EL (cell line): Measurements from ENCODE around the gene NFX1.
"Not testable (repeated sequence)": the region's sequence is repeated elsewhere in the genome, so short reads cannot be mapped to it uniquely, and the experiment has no call there.

Experiments
- DNase-seq: peaks from one replicate; pipeline ENCODE4 v3.0.0-alpha.2; 2016

NFX1 gene

DNA sequence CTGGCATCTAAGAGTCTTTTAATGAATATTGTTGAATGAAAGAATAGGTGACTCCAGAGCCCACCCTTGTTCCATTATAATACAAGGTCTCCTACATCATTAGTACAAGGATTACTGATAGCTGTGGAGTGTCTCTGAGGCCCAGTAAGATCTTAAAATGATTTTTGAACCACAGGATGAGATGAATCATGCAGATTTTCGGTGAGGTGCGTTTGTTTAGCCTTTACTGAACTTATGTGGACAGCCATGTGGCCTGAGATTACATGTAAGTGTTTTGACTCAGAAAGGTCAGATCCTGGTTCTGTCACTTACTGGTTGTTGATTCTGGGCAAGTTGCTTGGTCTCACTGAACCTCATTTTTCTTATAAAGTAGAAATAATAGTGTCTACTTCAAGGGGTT, 21.6 kb downstream of the NFX1 start:
- DNase-seq = peak; percentile 22

DNA sequence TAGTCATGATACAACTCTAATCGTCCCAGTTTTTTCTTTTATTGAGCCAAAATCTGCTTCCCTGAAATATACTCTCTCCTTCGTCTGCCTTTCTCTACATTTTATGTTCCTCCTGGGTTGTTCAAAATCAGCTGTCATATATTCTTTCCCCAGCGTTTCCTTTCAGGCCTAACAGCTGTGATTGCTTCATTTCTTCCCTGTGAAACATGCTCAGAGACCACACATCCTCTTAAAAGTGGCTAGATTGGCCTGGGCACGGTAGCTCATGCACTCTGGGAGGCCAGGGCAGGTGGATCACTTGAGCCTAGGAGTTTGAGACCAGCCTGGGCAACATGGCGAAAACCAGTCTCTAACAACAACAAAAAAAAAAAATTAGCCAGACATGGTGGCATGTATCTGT, 25.1 kb downstream of the NFX1 start:
- no peak for DNase-seq

DNA sequence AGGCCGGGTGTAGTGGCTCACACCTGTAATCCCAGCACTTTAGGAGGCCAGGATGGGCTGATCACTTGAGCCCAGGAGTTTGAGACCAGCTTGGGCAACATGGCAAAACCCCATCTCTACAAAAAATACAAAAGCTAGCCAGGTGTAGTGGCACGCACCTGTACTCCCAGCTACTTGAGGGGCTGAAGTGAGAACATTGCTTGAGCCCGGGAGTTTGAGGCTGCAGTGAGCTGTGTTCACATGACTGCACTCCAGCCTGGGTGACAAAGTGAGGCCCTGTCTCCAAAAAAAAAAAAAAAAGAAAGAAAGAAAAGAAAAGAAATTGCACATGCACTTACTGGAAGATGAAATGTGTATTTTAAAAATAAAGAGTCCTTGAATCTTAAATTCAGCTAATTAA, 26.8 kb downstream of the NFX1 start:
- DNase-seq = not testable (repeated sequence)

DNA sequence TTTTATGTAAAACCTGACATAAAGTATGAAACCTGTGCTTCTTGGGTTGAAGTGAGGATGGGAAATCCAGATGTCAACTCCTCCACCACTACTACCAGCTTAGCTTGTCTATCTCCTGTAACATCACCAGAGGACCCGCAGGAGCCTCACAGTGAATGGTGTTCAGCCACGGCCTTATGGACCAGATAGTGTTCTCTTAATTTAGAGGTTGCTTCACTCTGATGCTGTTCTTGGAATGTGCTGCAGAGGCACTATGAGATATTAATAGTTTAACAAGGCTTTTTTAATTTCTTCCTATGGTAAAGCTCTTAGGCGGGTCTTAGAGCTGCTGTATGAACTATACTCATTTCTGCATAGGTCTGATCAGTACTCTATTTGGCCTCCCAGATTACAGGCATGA, 27.9 kb downstream of the NFX1 start:
- DNase-seq = no peak

DNA sequence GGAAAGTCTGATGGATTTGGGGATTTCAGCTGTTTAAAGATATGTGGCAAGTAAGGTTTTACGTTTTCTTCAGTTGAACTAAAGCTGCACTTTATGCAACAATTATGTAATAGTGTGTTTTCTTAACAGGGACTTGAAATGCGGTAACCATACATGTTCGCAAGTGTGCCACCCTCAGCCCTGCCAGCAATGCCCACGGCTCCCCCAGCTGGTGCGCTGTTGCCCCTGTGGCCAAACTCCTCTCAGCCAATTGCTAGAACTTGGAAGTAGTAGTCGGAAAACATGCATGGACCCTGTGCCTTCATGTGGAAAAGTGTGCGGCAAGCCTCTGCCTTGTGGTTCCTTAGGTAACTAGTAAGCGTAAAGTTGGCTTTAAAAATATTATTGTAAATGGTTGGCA, 28.5 kb downstream of the NFX1 start:
- no peak for DNase-seq

DNA sequence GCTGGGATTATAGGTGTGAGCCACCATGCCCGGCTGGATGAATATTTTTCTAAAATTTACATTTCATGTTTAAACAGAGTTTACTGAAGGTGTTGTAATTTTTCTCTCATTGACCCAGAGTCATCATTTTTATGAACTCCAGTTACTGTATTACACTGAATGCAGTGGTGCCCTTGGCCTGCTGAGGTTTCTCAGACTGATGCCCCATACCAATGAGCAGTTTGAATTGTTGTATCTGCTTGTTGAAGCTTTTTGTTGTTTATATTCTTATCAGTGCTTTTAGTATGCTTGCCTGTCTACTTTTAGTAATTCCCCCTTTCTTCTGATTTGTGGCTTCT, 29.9 kb downstream of the NFX1 start:
- DNase-seq = no peak

DNA sequence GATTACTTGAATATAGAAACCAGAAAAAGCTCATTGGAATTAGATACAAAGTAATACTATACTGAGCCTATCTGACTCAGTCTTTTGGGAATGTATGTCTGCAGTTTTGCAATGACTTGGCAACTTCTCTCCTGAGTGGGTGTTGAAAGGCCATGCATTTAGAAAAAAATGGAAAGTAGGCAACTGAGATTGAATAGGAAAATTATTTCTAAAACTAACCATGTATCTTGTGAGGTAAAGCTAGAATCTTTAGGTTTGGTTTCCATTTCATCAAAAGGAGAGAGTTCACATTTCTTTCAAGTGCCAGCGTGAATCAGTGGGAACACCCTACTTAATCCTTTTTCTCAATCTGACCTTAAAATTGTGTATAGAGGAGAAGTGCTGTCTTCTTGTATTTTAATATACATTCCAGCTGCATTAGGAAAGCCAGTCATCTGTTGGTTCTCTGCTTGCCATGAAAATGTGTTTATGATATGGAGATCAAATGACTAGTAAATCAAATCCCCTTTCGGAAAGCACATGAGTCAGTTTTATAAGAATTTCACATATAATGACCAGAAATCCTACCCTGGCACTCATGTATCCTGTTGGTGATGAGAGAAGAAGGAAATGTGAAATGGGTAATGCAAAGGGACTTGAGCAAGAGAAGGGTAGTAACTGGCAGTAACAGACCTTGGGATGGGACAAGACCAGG, 30.4 kb downstream of the NFX1 start:
- peak; percentile 94 for DNase-seq

DNA sequence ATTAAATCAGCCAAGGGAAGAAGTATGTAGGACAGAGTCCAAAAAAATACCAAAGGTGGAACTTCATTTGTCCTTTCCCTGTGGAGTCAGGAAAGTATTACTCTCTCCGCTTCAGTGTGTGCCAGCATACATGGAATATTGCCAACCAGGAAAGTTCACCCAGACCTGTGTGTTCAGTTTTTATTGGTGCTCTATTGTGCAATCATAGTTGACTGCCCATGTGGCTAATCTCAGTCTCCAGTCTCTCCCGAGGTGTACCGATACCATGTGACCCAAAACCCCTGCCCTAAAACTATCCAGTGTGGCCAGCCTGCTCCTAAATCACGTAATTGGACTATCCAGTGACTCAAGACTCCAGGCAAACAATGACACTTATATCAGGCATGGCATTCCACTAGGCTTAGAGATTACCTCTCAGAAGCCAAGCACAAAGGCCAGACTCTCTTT, 38.8 kb downstream of the NFX1 start:
- peak; percentile 97 for DNase-seq

DNA sequence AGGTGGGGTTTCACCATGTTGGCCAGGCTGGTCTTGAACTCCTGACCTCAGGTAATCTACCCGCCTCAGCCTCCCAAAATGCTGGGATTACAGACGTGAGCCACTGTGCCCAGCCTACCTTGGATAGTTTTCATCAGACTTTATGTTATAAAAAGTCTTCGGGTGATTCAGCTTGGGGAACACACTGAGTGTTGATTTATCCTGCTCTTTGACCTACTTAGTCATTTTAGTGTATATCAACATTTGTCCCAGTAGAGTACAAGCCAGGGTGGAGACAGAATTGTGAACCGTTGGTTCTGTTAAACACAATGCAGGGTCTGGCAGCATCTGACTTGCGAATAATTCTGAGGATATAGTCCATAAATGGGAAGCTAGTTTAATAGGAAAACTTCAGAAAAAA, 39.7 kb downstream of the NFX1 start:
- peak; percentile 70 for DNase-seq

DNA sequence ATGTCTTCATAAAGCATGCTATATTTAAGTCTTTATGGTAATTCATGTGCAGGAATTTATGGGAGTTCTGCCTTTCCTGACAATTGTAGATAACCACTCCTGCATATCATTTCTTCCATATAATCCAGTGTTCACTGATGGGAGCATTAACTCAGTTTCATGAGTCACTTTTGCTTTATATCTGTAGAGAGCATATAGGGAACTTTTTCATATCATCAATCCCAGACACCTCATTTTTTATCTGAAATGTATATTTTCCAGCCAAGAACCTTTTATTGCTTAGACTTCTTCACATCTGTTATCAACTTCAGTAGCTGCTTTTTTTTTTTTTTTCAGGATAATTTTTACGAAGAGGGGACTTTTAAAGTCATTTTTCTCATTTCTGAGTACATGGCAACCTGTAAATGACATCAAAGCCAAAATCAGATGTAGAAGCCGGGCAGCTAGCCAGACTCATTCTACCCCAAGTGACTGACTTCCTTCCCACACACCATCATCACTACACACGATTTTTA, 41.1 kb downstream of the NFX1 start:
- no peak for DNase-seq

DNA sequence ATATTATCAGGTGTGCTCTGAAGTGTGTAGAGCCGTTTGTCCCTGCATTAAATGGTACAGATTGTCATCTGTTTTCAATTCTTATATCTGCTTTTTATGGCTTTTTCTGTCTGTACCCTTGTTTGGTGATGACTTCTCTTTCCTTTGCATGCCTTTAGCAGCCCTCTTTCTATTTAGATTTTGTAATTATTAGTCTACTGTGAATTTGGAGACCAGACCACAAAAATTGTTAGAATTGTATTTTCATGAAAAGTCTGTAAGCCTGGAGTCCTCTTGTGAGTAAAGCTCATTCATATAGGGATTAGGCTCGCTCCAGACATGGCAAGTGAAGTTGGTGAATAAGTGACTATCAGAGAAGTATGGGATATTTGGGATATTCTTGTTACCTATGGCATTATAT, 41.7 kb downstream of the NFX1 start:
- DNase-seq = no peak

DNA sequence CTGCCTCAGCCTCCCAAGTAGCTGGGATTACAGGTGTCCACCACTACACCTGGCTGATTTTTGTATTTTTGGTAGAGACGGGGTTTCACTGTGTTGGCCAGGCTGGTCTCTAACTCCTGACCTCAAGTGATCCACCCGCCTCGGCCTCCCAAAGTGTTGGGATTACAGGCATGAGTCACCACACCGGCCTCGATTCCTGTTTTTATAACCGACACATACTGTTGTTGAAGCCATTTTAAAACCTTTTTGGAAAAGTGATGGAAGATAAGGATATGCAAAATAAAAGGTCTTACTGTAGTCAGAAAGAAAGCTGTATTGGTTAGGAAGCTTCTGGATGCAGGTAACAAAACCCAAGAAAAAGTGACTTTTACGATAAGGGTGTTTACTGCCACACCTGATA, 42.6 kb downstream of the NFX1 start:
- DNase-seq = not testable (repeated sequence)

DNA sequence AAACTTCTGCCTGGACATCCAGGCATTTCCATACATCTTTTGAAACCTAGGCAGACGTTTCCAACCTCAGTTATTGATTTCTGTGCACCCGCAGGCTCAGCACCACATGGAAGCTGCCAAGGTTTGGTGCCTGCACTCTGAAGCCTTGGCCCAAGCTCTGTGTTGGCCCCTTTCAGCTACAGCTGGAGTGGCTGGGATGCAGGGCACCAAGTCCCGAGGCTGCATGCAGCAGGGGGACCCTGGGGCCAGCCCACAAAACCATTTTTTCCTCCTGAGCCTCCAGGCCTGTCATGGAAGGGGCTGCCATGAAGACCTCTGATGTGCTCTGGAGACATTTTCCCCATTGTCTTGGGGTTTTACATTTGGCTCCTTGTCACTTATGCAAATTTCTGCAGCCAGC, 49.9 kb downstream of the NFX1 start:
- DNase-seq = no peak

DNA sequence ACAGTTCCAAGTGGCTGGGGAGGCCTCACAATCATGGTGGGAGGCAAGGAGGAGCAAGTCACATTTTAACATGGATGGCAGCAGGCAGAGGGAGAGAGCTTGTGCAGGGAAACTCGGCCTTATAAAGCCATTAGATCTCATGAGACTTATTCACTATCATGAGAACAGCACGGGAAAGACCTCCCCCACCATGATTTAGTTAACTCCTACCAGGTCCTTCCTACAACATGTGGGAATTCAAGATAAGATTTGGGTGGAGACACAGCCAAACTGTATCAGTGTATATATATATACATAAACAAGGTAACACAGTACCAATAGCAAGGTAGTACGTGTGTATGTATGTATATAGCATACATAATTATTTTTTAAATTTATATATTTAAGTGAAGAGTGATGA, 50.9 kb downstream of the NFX1 start:
- DNase-seq = no peak

DNA sequence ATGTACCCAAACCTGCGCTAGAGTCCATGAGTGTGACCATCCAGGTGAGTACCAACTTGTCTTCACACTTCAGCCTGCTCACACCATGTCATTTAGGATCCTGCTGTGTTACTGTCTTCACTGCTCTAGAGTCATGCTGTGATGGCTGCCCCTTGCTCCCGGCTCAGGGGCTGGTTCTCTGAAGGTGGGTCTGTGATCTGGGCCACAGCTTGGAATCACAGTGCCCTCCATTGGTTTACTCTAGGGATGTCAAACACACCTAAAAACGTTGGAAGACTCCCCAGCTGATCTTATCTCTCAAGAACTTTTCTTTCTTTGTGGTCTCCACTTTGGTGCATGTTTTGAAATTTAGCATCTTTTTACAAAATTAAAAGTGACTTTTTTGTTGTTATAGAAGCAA, 53.8 kb downstream of the NFX1 start:
- DNase-seq = no peak

DNA sequence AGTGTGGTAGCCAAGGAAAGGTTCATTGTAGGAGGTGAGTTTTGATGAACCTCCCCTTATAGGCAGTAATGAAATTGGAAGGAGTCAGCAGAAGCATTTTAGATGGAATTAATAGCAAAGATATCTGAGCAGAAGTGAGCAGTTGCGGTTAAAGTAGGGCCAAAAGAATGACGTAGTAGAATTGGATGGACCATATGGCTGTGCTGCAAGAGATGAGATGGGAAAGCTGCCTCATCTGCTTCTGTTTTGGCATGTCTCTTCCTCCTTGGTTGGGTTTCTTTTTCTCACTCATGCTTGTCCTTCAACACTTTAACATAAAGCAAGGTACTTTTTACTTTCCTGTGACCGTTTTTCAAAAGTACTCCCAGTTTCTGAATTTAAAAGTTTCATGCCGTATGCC, 56.2 kb downstream of the NFX1 start:
- DNase-seq = no peak

DNA sequence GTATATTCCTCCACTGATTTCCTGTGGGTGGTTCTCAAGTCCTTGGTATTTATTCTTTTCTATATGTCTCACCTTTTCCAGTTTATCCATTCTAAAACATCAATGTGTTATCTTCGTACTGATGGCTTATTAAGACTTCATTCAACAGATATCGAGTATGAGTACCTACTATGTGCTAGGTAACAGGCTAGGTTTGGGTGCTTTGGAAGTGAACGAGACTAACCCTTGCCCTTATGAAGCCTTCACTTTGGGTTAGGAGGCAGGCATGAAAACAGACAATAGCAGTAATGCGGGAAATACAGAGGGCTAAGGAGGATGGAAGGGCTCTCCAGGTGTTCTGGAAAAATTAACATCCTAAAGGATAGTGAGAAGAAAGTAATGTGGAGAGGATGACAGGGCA, 58.7 kb downstream of the NFX1 start:
- DNase-seq = no peak

DNA sequence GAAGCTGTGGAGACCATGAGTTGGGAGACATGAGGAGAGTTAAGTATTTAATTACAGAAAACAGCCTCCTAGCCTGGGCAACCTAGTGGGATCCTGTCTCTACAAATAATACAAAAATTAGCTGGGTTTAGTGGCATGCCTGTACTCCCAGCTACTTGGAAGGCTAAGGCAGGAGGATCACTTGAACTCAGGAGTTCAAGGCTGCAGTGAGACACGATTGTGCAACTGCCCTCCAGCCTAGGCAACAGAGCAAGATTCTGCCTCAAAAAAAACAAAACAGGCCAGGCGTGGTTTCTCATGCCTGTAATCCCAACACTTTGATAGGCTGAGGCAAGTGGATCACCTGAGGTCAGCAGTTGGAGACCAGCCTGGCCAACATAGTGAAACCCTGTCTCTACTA, 59.4 kb downstream of the NFX1 start:
- DNase-seq = no peak

DNA sequence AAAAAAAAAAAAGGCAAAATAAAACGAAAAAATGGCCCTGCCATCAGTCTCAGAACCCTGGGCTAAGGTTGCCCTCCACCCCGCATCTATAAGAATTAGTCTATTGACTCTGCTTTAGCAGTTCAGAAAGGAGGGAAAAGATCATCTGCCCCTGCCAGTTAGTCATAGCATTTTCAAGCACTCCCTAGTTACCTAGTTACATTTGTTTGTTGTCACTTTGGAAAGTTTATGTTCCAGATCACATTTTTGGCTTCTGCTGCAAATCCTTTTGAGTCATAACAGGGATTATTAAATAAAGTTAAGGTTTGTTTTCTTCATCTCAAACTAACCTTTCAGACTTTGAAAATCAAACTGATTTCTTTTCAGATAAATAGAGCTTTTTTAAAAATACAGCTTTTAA, 60.0 kb downstream of the NFX1 start:
- DNase-seq = peak; percentile 43

DNA sequence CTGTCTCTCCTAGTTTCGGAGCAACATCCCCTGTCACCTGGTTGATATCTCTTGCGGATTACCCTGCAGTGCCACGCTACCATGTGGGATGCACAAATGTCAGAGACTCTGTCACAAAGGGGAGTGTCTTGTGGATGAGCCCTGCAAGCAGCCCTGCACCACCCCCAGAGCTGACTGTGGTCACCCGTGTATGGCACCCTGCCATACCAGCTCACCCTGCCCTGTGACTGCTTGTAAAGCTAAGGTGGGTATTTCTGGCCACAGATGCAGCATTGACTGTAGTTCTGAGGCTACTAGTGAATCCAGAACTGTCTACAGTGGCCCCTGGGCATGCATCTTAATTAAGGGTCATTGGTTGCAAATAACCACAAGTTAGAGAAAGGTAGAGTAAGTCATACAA, 61.2 kb downstream of the NFX1 start:
- DNase-seq = no peak

DNA sequence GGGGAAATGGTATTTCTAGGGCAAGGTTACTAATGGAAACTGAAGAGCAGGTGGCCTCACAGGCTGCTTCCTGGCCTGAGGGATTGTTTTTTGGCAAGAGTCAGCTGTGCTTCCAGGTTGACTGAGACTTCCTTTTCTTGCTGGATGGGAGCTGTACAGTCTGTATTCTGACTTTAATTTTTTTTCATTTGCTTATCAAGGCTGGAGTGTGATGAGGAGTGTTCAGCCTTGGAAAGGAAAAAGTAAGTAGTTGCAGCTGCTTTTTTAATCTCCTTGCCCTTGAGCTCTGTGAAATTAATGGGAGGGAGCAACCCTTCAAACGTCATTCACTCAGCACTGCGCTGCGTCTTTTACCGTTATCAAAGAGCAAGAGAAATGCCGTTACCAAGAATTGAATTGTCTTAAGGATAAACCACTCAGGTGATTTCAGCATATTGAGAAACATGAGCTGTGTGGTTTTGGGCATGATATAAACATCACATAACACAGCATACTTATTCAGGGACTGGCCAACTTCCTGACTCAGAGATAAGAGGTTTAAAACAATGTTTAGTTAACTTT, 64.4 kb downstream of the NFX1 start:
- no peak for DNase-seq

DNA sequence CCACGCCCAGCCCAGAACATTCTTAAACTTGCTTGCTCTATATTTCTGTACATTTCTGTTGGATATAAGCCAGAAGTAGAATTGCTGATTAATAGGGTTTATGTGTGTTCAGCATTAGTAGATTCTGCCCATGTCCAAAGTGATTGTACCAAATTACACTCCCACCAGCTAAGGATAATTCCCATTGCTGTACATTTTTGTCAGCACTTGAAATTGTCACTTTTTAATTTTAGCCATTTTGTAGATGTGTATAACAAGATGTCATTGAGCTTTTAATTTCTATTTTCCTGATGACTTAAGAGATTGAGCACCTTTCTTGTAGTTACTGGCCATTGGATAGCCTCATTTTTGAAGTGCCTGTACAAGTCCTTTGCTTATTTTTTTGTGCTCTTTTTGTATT, 65.6 kb downstream of the NFX1 start:
- no peak for DNase-seq

DNA sequence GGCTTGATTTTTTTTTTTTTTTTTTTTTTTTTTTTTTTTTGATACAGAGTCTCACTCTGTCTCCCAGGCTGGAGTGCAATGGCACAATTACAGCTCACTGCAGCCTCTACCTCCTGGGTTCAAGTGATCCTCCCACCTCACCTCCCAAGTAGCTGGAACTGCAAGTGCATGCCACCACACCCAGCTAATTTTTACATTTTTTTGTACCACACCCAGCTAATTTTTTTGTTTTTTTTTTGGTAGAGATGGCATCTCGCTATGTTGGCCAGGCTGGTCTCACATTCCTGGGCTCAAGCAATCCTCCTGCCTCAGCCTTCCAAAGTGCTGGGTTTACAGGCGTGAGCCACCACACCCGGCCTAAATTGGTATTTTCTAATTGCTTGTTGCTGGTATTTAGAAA, 68.3 kb downstream of the NFX1 start:
- DNase-seq = not testable (repeated sequence)

DNA sequence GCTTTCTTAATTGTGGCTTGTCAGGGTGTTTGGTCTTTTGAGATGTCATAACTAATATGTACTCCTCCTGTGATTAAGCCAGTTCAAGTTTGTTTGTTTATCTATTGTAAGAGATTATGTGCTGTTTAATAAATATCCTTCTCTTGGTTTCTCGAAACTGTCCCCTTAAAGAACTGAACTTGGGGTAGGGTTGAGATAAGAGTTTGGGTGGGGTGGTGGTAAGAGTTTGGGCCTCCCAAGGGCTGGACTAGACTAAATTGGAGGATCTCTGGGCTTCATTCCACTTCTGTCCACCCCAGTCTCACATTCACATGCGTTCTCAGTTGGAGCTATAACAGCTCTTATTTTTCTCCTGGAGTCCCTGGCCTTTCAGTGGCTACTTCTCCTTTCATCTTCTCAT, 73.8 kb downstream of the NFX1 start:
- DNase-seq = no peak

DNA sequence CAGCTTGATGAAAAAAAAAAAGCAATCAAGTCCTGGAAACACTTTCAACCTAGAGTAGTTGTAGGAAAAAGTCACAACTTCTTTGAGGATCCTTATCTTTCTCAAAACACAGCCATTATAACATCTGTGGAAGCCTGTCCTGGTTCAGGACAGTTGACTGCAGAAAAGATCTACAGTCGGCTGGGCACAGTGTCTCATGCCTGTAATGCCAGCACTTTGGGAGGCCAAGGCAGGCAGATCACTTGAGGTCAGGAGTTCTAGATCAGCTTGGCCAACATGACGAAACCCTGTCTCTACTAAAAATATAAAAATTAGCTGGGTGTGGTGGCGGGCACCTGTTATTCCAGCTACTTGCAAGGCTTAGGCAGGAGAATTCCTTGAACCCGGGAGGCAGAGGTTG, 74.5 kb downstream of the NFX1 start:
- DNase-seq = not testable (repeated sequence)
